RWPE2 (cell line): ENCODE results near the gene IL18RAP.

Source experiments
- ATAC-seq: fragments of 200-7000 bp; cut with Tn5 transposase; 3 replicates; pipeline ENCODE4 v1.9.1; 2021; ENCODE audit warnings: low read depth
- DNase-seq: peaks from one replicate; pipeline ENCODE4 v3.0.0-alpha.2; 2020; ENCODE audit warnings: low spot score
- H3K27ac ChIP-seq: fragments of 450-650 bp; 2 replicates; pipeline ENCODE4 v1.5.1; 2017; ENCODE audit warnings: mild to moderate bottlenecking; ENCODE audit not compliant: poor library complexity, severe bottlenecking
- H3K27me3 ChIP-seq: fragments of 250-450 bp; sonication (Bioruptor Pico); 2 replicates; pipeline ENCODE4 v1.5.1; 2021; ENCODE audit warnings: mild to moderate bottlenecking, moderate library complexity; ENCODE audit not compliant: insufficient read depth, poor library complexity, severe bottlenecking
- H3K36me3 ChIP-seq: fragments of 250-450 bp; sonication (Bioruptor Pico); 2 replicates; pipeline ENCODE4 v1.5.1; 2020; ENCODE audit warnings: low read depth, mild to moderate bottlenecking, moderate library complexity
- H3K4me1 ChIP-seq: fragments of 250-450 bp; sonication (Bioruptor Pico); 2 replicates; pipeline ENCODE4 v1.5.1; 2021; ENCODE audit warnings: mild to moderate bottlenecking, moderate library complexity; ENCODE audit not compliant: insufficient read depth, poor library complexity, severe bottlenecking
- H3K4me3 ChIP-seq: fragments of 250-450 bp; sonication (Bioruptor Pico); 2 replicates; pipeline ENCODE4 v1.5.1; 2021; ENCODE audit warnings: mild to moderate bottlenecking, moderate library complexity; ENCODE audit not compliant: severe bottlenecking
- H3K9me3 ChIP-seq: fragments of 250-450 bp; sonication (Bioruptor Pico); 2 replicates; pipeline ENCODE4 v1.5.1; 2021; ENCODE audit warnings: mild to moderate bottlenecking, moderate library complexity; ENCODE audit not compliant: severe bottlenecking
- CTCF ChIP-seq: fragments of 450-650 bp; IDR thresholded peaks from one replicate; pipeline ENCODE4 v1.5.1; 2017; ENCODE audit warnings: mild to moderate bottlenecking, moderate library complexity; ENCODE audit not compliant: poor library complexity, severe bottlenecking

The IL18RAP gene

GRCh38 chr2:102499558-102499957, 76.6 kb downstream of the IL18RAP start:
- Histone ChIP-seq H3K4me1 (no peaks in the 10 kb centered on the region), H3K4me3 (no peak overlapping the region), H3K36me3 (no peaks in the 10 kb centered on the region), H3K27ac (no peak overlapping the region), H3K27me3 (no peaks in the 10 kb centered on the region), H3K9me3 (no peaks in the 10 kb centered on the region)
- no peak for ATAC-seq
- no peak for DNase-seq
- no peak for TF ChIP-seq CTCF
